DMS153 treated with DMSO at 0.1 percent for 48 hours (cell line): Measurements from ENCODE around the gene ZDHHC17.
A peak's percentile ranks its signal among the peaks of the same experiment; 100 is the strongest.
"Not testable (repeated sequence)": the region's sequence is repeated elsewhere in the genome, so short reads cannot be mapped to it uniquely, and the experiment has no call there.

Experiments
- DNase-seq: peaks from one replicate; lab custom pipeline; 2025; ENCODE audit not compliant: unreplicated experiment; lab: John Stamatoyannopoulos, UW

The ZDHHC17 gene

DNA sequence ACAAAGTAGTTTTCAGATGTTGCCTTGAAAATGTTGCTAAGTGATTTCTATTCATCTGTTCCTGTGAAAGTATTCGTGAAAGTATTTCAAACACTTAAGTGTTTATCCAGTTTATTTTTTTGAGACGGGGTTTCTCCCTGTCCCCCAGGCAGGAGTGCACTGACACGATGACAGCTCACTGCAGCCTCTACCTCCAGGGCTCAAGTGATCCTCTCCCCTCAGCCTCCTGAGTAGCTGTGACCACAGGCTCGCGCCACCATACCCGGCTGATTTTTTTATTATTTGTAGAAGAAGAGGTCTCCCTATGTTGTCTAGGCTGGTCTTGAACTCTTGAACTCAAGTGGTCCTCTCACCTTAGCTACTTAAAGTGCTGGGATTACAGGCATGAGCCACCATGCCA lies 1.7 kb downstream of the ZDHHC17 start:
- DNase-seq: no peak

DNA sequence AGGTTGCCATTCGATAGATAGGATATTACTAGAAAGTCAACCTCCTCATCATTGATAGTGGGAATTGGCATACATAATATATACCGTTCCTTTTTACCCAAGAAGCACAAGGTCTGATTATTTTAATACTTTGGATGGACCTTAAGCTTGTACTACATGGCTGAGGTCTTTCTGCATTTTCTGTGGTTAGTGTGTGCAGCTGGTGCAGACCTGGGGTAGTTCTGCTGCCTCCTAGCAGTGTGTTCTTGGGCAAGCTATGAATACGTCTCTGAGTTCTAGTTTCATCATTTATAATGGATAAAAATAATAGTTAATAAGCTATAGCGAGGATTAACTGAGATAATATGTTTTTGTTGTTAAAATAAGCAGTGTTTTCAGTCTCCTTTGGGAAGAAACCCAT lies 2.2 kb downstream of the ZDHHC17 start:
- DNase-seq: no peak

DNA sequence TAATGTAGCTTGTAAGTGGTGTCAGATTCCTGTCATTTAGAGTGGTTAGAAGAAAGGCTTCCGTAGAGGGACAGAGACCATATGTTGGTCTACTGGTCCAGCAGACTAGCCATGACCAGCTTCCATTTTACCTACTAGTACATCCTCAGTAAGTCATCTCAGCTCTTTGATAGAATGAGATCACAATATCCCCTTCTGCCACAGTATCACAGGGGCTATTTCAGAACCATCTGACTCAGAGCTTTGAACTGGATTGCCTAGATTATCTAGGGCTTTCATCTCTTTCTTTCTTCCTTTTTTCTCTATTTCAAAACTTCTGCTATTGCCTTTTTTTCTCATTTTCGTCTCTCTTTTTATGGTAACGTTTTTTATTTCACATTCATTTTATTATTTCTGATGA lies 4.7 kb downstream of the ZDHHC17 start:
- no peak for DNase-seq

GRCh38 chr12:76777765-76778216 lies 13.9 kb downstream of the ZDHHC17 start:
- DNase-seq: no peak

GRCh38 chr12:76778364-76778763 lies 14.4 kb downstream of the ZDHHC17 start:
- no peak for DNase-seq

DNA sequence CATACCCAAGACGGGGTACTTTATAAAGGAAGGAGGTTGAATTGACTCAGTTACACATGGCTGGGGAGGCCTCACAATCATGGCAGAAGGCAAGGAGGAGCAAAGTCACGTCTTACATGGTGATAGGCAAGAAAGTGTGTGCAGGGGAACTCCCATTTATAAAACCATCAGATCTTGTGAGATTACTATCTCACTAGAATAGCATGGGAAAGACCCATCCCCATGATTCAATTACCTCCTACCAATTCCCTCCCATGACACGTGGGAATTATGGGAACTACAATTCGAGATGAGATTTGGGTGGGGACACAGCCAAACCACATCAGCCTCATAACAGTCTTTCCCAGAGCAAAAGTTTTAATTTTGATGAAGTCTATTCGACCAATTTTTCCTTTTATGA lies 15.4 kb downstream of the ZDHHC17 start:
- DNase-seq: not testable (repeated sequence)

DNA sequence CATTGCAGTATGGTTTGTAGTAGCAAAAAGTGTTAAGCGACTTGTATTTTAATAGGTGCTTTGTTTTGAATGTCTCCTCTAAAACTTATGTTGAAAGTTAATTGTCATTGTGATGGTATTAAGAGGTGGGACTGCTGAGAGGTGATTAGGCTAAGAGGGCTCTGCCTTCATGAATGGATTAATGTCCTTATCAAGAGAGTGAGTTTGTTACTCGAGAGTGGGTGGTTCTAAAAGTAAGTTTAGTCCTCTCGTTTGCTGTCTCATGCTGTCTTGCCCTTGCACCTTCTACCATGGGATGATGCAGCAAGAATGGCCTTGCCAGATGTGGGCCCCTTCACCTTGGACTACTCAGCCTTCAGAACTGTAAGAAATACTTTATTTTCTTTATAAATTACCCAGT lies 17.4 kb downstream of the ZDHHC17 start:
- no peak for DNase-seq

DNA sequence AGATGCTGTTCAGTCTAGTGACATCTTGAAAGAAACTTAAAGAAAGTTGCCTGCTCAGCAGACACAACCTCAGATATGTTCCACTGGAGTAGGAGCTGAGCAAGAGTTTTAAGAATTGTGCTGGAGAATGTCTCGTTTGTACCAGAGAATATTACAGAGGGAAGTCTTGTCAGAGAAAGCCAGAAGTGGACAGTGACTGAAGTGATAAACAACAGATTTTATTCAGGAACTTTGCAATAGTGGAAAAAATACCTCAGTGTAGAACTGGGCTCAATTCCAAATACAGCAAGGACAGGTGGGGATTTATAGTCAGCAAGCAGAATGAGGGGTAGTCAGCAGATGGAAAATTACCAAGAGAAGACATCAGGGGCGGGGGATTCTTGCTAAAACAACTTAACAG lies 18.6 kb downstream of the ZDHHC17 start:
- DNase-seq: no peak

GRCh38 chr12:76784600-76785051 lies 20.7 kb downstream of the ZDHHC17 start:
- no peak for DNase-seq

DNA sequence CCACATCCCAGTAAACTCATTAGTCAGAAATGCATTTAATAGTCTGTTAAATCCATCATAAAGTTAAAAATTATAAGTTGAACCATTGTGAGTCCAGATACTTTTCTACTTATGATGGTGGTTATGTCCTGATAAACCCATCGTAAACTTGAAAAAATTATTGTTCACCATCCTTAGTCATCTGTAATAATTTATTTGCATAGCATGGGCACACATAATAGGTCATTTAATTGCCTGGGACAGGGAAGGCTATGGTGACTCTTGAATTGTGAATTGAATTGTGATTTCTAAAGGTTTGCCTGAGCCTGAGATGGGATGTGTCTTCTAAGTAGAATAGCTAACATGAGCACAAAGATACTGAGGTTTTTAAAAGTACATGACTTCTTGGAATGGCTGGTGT lies 21.5 kb downstream of the ZDHHC17 start:
- DNase-seq: no peak

GRCh38 chr12:76786986-76787385 lies 23.1 kb downstream of the ZDHHC17 start:
- DNase-seq: no peak

DNA sequence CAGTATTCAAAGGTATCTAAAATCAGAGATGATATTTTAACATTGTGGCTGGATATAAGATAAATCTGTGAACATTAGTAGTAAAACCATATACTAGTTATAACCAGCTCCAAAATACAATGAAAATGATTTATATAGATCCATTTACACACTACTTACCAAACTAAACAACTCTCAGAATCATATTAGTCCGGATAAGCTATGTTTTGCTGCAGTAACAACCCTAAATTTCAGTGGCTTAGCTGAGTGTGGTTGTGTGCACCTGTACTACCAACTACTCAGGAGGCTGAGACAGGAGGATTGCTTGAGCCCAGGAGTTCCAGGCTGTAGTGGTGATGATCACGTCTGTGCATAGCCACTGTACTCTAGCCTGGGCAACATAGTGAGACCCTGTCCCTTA lies 23.8 kb downstream of the ZDHHC17 start:
- no peak for DNase-seq

GRCh38 chr12:76789335-76790050 lies 25.6 kb downstream of the ZDHHC17 start:
- no peak for DNase-seq

- peak; percentile 5 for DNase-seq
These were observed 26.9 kb downstream of the ZDHHC17 start for GRCh38 chr12:76790564-76791552.

DNA sequence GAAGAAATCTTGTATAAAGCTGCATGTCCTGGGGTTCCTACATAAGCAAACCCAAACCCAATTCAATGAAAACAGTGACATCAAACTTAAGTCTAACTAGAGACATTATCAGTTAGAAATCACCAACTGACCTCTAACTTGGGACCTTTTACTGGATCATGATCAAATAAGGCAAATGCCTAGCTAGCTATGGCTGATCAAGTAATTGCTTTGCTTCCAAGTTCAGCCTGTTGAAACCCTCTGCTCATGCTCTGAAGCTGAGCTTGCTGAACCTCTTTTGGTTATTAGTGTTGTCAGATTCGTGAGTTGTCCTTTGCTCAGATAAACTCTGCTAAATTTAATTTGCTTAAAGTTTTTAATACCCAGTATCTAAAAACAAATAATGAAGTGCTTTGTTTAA lies 28.9 kb downstream of the ZDHHC17 start:
- DNase-seq: no peak

- DNase-seq: no peak
These were observed 34.9 kb downstream of the ZDHHC17 start for GRCh38 chr12:76798864-76799263.

DNA sequence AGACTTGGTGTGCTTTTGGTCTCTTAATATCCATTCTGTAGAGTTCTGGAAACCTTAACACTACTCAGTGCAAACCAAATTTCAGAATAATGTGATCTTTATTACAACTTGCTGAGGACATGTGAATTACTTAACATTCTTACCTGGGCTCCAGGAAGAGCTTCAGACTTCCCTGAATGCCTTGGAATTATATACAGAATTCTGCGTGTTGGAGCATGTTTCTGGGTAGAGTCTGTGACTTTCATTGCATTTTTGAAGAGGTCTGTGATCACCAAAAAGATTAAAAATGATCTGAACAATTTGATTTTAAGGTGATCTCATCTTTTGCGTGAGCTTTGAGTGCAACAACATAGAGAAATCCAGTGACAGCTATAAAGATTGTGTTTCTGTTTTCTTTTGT lies 35.4 kb downstream of the ZDHHC17 start:
- no peak for DNase-seq

- DNase-seq: no peak
These were observed 38.1 kb downstream of the ZDHHC17 start for GRCh38 chr12:76802060-76802459.

DNA sequence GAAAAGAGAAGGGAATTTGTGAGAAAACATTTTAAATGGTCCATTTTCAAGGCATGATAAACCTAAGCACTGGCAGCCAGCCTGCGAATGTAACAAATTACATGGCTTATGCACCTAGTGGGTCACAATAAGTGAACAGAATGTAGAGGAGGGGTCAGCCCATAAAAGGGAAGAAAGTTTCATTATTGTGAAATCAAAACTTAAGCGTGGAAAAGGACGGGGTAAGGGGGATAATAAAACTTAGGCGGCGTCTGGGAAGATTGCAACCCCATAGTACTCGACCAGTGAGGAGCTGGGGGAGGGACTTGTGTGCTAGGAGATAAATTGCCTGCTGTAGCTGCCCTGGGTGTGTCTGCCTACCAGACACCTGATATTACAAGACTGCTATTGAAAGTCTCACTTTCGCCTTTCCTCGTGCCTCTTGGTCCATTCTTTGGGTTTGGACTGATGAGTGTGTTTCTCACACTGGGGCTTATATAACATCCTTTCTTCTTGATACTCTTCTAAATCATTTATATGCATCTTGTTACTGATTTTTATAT lies 40.6 kb downstream of the ZDHHC17 start:
- DNase-seq: no peak

GRCh38 chr12:76810671-76811419 lies 46.9 kb downstream of the ZDHHC17 start:
- DNase-seq: no peak

- no peak for DNase-seq
These were observed 48.1 kb downstream of the ZDHHC17 start for GRCh38 chr12:76811976-76812375.
